ENCODE results near the gene NOL4.

The NOL4 gene

DNA sequence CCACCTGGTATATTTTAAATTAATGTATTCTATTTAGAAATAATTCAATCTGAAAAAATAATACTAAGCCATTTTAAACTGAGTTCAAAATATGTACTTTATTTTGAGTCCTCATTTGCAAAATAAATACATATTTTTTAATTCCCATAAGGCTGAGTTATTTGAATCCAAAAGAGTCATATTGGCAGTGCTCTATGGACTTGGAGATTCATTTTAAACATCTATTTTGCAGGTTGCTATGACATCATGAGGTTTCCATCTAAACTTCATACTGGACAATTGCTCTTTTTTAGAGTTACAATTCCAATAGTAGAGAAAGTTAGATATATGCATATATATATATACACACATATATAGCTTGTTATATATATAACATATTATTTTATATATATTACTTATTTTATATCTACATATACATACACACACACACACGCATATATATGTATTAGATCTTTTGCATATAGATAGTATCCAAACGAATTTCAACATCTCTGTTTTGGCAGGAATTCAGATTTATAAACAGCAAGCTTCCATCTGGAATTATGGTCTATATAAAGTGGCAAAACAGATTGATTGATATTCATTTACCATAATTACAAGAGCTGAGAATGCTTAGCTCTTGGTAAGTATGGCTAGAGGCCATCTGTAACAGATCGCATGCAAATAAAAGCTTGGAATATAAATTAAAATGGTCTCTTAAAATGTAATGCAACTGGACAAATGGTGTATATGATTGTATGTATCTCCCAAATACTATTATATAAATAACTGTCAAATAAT lies 34.9 kb downstream of the NOL4 start:
- no peak for DNase-seq
